Trophoblast cell (in vitro differentiated cells and primary cell): ENCODE data around the gene PGS1.

ENCODE experiments used
- DNase-seq, 2 donors: peaks; one replicate each; pipeline ENCODE4 v3.0.0-alpha.2; 2016
- H2AFZ ChIP-seq: 2 replicates; pipeline ENCODE4 v1.6.1; 2013; ENCODE audit warnings: low read length, moderate library complexity, mild to moderate bottlenecking; ENCODE audit not compliant: insufficient read depth, poor library complexity
- H2AK5ac ChIP-seq: 2 replicates; pipeline ENCODE4 v1.6.1; 2013; ENCODE audit warnings: mild to moderate bottlenecking, low read length
- H2BK120ac ChIP-seq: 2 replicates; pipeline ENCODE4 v1.6.1; 2013; ENCODE audit warnings: low read length, mild to moderate bottlenecking, moderate library complexity; ENCODE audit not compliant: insufficient read depth, poor library complexity
- H2BK12ac ChIP-seq: 2 replicates; pipeline ENCODE4 v1.6.1; 2013; ENCODE audit warnings: mild to moderate bottlenecking, low read length, moderate library complexity
- H2BK5ac ChIP-seq: 2 replicates; pipeline ENCODE4 v1.6.1; 2013; ENCODE audit warnings: low read length, low read depth, moderate library complexity, mild to moderate bottlenecking; ENCODE audit not compliant: poor library complexity
- H3K14ac ChIP-seq: 2 replicates; pipeline ENCODE4 v1.6.1; 2013; ENCODE audit warnings: mild to moderate bottlenecking, low read length
- H3K18ac ChIP-seq: 2 replicates; pipeline ENCODE4 v1.6.1; 2013; ENCODE audit warnings: mild to moderate bottlenecking, low read length
- H3K23ac ChIP-seq: 2 replicates; pipeline ENCODE4 v1.6.1; 2013; ENCODE audit warnings: low read length
- H3K27ac ChIP-seq: 2 replicates; pipeline ENCODE4 v1.5.1; 2013; ENCODE audit warnings: low read depth, mild to moderate bottlenecking, inconsistent platforms, low read length, moderate library complexity
- H3K27me3 ChIP-seq: 2 replicates; pipeline ENCODE4 v1.6.1; 2013; ENCODE audit warnings: inconsistent platforms, mild to moderate bottlenecking, low read length, moderate library complexity; ENCODE audit not compliant: insufficient read depth
- H3K36me3 ChIP-seq, 2 experiments: 1 replicate in 1 of 2; 2 replicates in 1 of 2; pipeline ENCODE4 v1.6.1; 2013; ENCODE audit warnings: low read length in 2 of 2, mild to moderate bottlenecking in 2 of 2, moderate library complexity in 1 of 2; ENCODE audit not compliant: insufficient read depth in 2 of 2, control insufficient read depth in 1 of 2
- H3K4ac ChIP-seq: 2 replicates; pipeline ENCODE4 v1.6.1; 2013; ENCODE audit warnings: low read depth, mild to moderate bottlenecking, low read length, moderate library complexity
- H3K4me1 ChIP-seq, 2 experiments: 1 replicate in 1 of 2; 2 replicates in 1 of 2; pipeline ENCODE4 v1.6.1; 2013; ENCODE audit warnings: low read length in 2 of 2, mild to moderate bottlenecking in 2 of 2, moderate library complexity in 1 of 2; ENCODE audit not compliant: insufficient read depth in 2 of 2, control insufficient read depth in 1 of 2
- H3K4me2 ChIP-seq: 2 replicates; pipeline ENCODE4 v1.6.1; 2013; ENCODE audit warnings: inconsistent platforms, mild to moderate bottlenecking, low read length, moderate library complexity
- H3K4me3 ChIP-seq: 2 replicates; pipeline ENCODE4 v1.5.1; 2013; ENCODE audit warnings: mild to moderate bottlenecking, low read depth, low read length, inconsistent platforms
- H3K79me1 ChIP-seq: one replicate; pipeline ENCODE4 v1.6.1; 2013; ENCODE audit warnings: low read length
- H3K79me2 ChIP-seq: 2 replicates; pipeline ENCODE4 v1.6.1; 2013; ENCODE audit warnings: low read length, mild to moderate bottlenecking; ENCODE audit not compliant: control insufficient read depth, insufficient read depth, poor library complexity
- H3K9ac ChIP-seq: 2 replicates; pipeline ENCODE4 v1.6.1; 2013; ENCODE audit warnings: mild to moderate bottlenecking, low read length
- H3K9me3 ChIP-seq: 2 replicates; pipeline ENCODE4 v1.6.1; 2013; ENCODE audit warnings: low read depth, mild to moderate bottlenecking, control low read depth, inconsistent platforms, low read length; ENCODE audit not compliant: insufficient read depth
- H4K12ac ChIP-seq: 2 replicates; pipeline ENCODE4 v1.6.1; 2013; ENCODE audit warnings: low read depth, mild to moderate bottlenecking, low read length, moderate library complexity
- H4K8ac ChIP-seq: 2 replicates; pipeline ENCODE4 v1.6.1; 2013; ENCODE audit warnings: low read depth, mild to moderate bottlenecking, low read length, moderate library complexity
- H4K91ac ChIP-seq: one replicate; pipeline ENCODE4 v1.6.1; 2013; ENCODE audit warnings: low read depth, mild to moderate bottlenecking, low read length, moderate library complexity
- WGBS: extraction: QIAGEN DNeasy Blood & Tissue Kit; methylation state at CpG from one replicate; pipeline ENCODE4 v1.1.7; 2013; ENCODE audit warnings: missing lambda C conversion rate; ENCODE audit not compliant: insufficient read length, insufficient coverage; ENCODE audit errors: extremely low coverage; 5-methylcytosine and 5-hydroxymethylcytosine counted together

PGS1 gene

DNA sequence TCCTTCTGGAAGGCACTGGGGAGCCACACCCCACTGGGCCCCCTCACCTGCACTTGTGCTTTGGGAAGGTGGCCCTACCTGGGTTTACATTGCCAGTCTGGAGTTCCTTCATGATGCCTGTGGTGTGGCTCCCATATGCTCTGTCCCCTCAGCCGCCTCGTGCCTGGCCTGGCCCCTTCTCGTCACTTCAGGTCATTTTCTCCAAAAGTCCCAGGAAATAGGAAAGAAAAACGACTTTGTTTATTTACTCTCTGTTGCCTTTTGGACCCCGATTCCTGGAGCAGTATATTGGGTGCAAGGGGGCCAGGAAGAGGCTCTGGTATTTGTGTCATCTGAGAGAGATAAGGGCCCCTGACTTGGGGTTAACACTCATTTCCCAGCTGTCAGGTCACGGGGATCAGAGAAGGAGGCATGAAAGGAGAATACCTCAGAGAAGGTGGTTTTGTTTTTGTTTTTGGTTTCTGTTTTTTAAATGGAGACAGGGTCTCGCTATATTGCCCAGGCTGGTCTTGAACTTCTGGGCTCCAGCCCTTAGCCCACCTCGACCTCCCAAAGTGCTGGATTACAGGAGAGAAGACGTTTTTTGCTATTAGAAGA, 23.3 kb upstream of the PGS1 start:
- H3K79me1 ChIP-seq = peaks cover 55% of the 10 kb centered on the region
- H2AK5ac ChIP-seq = peak overlapping the region; percentile 11
- peak overlapping the region; percentile 35 for H2BK120ac ChIP-seq
- H4K12ac ChIP-seq = no peak overlapping the region
- no peak overlapping the region for H3K23ac ChIP-seq
- peak overlapping the region; percentile 30 for H2BK12ac ChIP-seq
- no peak overlapping the region for H3K9ac ChIP-seq
- H2AFZ ChIP-seq = no peak overlapping the region
- peak overlapping the region; percentile 32 for H3K18ac ChIP-seq
- H3K79me2 ChIP-seq = peaks cover 31% of the 10 kb centered on the region
- peaks cover 34 to 48% of the 10 kb centered on the region in 2 experiments for H3K4me1 ChIP-seq
- no CpG with 5 or more reads among the region's 9 CpGs for WGBS
- H3K4me3 ChIP-seq = no peak overlapping the region
- H3K4me2 ChIP-seq = no peak overlapping the region
- peak overlapping the region; percentile 10 for H2BK5ac ChIP-seq
- no peak overlapping the region for H3K4ac ChIP-seq
- peaks cover 1% of the 10 kb centered on the region for H3K27me3 ChIP-seq
- peak overlapping the region; percentile 45 for H4K91ac ChIP-seq
- H3K14ac ChIP-seq = no peak overlapping the region
- no peak overlapping the region for H4K8ac ChIP-seq
- DNase-seq = peak; percentile 26 to 39
- peaks cover 20 to 24% of the 10 kb centered on the region in 2 experiments for H3K36me3 ChIP-seq
- H3K9me3 ChIP-seq = no peaks in the 10 kb centered on the region
- H3K27ac ChIP-seq = peak overlapping the region; percentile 7

- Histone ChIP-seq H3K27me3 (peaks cover 1% of the 10 kb centered on the region), H3K18ac (peak overlapping the region; percentile 17), H3K36me3 (peaks cover 20 to 24% of the 10 kb centered on the region in 2 experiments), H3K23ac (no peak overlapping the region), H3K79me1 (peaks cover 60% of the 10 kb centered on the region), H2AFZ (no peak overlapping the region), H4K8ac (peak overlapping the region; percentile 8), H3K79me2 (peaks cover 34% of the 10 kb centered on the region), H3K4me3 (no peak overlapping the region), H3K9ac (no peak overlapping the region), H3K4me2 (peak overlapping the region; percentile 27), H2BK5ac (peak overlapping the region; percentile 1), H4K91ac (peak overlapping the region; percentile 48), H3K27ac (peak overlapping the region; percentile 76), H2BK12ac (peak overlapping the region; percentile 17), H3K9me3 (no peaks in the 10 kb centered on the region), H2AK5ac (peak overlapping the region; percentile 39), H3K14ac (no peak overlapping the region), H3K4ac (no peak overlapping the region), H2BK120ac (peak overlapping the region; percentile 4), H3K4me1 (peaks cover 34 to 48% of the 10 kb centered on the region in 2 experiments), H4K12ac (no peak overlapping the region)
- WGBS = no CpG with 5 or more reads among the region's 3 CpGs
- peak; percentile 54 to 63 for DNase-seq
Observed at GRCh38 chr17:78355701-78356100, 22.7 kb upstream of the PGS1 start.

- no peak overlapping the region for H3K14ac ChIP-seq
- H2BK12ac ChIP-seq = no peak overlapping the region
- H3K4me1 ChIP-seq = peaks cover 38 to 51% of the 10 kb centered on the region in 2 experiments
- no peak overlapping the region for H4K8ac ChIP-seq
- H3K23ac ChIP-seq = no peak overlapping the region
- no peaks in the 10 kb centered on the region for H3K9me3 ChIP-seq
- H2BK5ac ChIP-seq = no peak overlapping the region
- H3K36me3 ChIP-seq = peaks cover 20 to 24% of the 10 kb centered on the region in 2 experiments
- peak overlapping the region; percentile 48 for H4K91ac ChIP-seq
- no peak overlapping the region for H4K12ac ChIP-seq
- peaks cover 1% of the 10 kb centered on the region for H3K27me3 ChIP-seq
- no peak overlapping the region for H2BK120ac ChIP-seq
- no peak overlapping the region for H3K9ac ChIP-seq
- peak overlapping the region; percentile 76 for H3K27ac ChIP-seq
- H2AFZ ChIP-seq = no peak overlapping the region
- no peak overlapping the region for H2AK5ac ChIP-seq
- peaks cover 64% of the 10 kb centered on the region for H3K79me1 ChIP-seq
- peak overlapping the region; percentile 27 for H3K4me2 ChIP-seq
- DNase-seq = peak; percentile 89 to 91
- H3K79me2 ChIP-seq = peaks cover 34% of the 10 kb centered on the region
- H3K4me3 ChIP-seq = no peak overlapping the region
- no peak overlapping the region for H3K4ac ChIP-seq
- no peak overlapping the region for H3K18ac ChIP-seq
- no CpG with 5 or more reads among the region's 16 CpGs for WGBS
Observed at GRCh38 chr17:78356101-78356713, 22.2 kb upstream of the PGS1 start.

DNA sequence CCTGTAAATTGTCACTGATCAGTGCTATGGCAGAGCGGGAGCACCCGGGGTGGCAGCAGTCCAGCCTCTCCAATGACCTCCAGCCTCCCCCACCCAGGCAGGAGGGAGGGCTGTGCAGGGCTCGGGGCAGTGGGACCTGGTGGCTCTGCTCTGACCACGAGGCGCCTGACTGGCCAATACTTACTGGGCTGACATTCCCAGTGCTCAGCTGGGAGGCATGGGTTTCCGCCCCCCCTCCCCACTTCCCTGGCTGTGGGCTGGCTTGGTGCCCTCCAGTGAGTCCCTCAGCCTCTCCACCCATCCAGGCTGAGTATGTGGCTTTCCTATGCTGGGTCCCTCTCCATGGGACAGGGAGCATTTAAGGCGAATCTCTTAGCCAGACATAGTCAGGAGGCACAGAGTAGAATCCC, 21.3 kb upstream of the PGS1 start:
- no peak overlapping the region for H4K12ac ChIP-seq
- WGBS = no CpG with 5 or more reads among the region's 7 CpGs
- no peak overlapping the region for H3K23ac ChIP-seq
- no peak overlapping the region for H4K8ac ChIP-seq
- H2AFZ ChIP-seq = no peak overlapping the region
- no peaks in the 10 kb centered on the region for H3K9me3 ChIP-seq
- peak overlapping the region; percentile 29 for H3K9ac ChIP-seq
- H2BK5ac ChIP-seq = peak overlapping the region; percentile 22
- peak overlapping the region; percentile 16 for H3K18ac ChIP-seq
- peak overlapping the region; percentile 2 for H2BK12ac ChIP-seq
- peaks cover 20 to 24% of the 10 kb centered on the region in 2 experiments for H3K36me3 ChIP-seq
- peak overlapping the region; percentile 34 for H3K14ac ChIP-seq
- no peak overlapping the region for H2AK5ac ChIP-seq
- H3K79me1 ChIP-seq = peaks cover 59% of the 10 kb centered on the region
- peaks cover 1% of the 10 kb centered on the region for H3K27me3 ChIP-seq
- peak overlapping the region; percentile 92 for H3K27ac ChIP-seq
- H2BK120ac ChIP-seq = peak overlapping the region; percentile 7
- H3K79me2 ChIP-seq = peaks cover 32% of the 10 kb centered on the region
- H3K4me2 ChIP-seq = peak overlapping the region; percentile 71
- H4K91ac ChIP-seq = no peak overlapping the region
- peak overlapping the region; percentile 54 for H3K4ac ChIP-seq
- peaks cover 36 to 45% of the 10 kb centered on the region in 2 experiments for H3K4me1 ChIP-seq
- peak; percentile 42 to 46 for DNase-seq
- H3K4me3 ChIP-seq = peak overlapping the region; percentile 98
